HG02943 (cell line): ENCODE measurements around the gene FZD2.
"Not testable (repeated sequence)": the region's sequence is repeated elsewhere in the genome, so short reads cannot be mapped to it uniquely, and the experiment has no call there.

Source experiments
- ATAC-seq: cut with Tn5 transposase; IDR thresholded peaks from one replicate; pipeline ENCODE4 v1.9.1; 2021; ENCODE audit warnings: mild to moderate bottlenecking, low read depth, moderate library complexity; ENCODE audit not compliant: unreplicated experiment

FZD2 gene

GRCh38 chr17:44572801-44573200, 15.5 kb downstream of the FZD2 start:
- ATAC-seq = no peak

DNA sequence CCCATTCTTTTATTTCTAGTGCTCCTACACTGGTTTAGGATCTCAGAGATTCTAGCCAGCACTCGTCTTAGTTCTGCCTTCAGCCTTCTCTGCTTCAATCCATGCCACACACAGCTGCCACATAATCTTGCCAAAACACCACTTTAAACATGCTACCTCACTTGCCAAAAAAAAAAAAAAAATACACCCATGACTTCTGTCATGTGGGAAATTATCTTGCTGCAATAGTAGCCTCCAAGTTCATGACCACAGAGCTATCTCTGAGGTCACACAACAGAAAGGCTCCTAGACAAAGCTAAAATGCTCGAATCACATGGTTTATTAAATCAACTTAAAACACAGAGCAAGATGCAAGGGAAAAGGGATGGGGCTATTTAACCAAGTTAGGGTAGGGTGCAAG, 18.1 kb downstream of the FZD2 start:
- ATAC-seq = no peak

GRCh38 chr17:44578947-44579346, 21.7 kb downstream of the FZD2 start:
- no peak for ATAC-seq

DNA sequence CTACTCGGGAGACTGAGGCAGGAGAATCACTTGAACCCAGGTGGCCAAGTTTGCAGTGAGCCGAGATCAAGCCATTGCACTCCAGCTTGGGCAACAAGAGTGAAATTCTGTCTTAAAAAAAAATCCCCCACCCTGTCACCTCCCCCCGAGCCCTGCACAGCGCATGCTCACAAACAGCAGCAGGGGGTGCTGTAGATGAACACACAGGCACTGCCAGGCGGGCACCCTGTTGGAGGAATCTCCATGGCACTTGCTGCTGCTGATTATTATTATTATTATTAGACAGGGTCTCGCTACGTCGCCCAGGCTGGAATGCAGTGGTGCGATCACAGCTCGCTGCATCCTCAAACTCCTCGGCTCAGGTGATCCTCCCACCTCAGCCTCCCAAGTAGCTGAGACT, 24.6 kb downstream of the FZD2 start:
- ATAC-seq = no peak

- ATAC-seq = no peak
These were observed 27.2 kb downstream of the FZD2 start for GRCh38 chr17:44584443-44584842.

- no peak for ATAC-seq
These were observed 28.0 kb downstream of the FZD2 start for GRCh38 chr17:44585315-44585714.

- no peak for ATAC-seq
These were observed 30.1 kb downstream of the FZD2 start for GRCh38 chr17:44587339-44587738.

GRCh38 chr17:44589316-44590071, 32.2 kb downstream of the FZD2 start:
- ATAC-seq = no peak

- ATAC-seq = not testable (repeated sequence)
These were observed 32.8 kb downstream of the FZD2 start for GRCh38 chr17:44590072-44590462.

- ATAC-seq = not testable (repeated sequence)
These were observed 33.5 kb downstream of the FZD2 start for GRCh38 chr17:44590762-44591161.

DNA sequence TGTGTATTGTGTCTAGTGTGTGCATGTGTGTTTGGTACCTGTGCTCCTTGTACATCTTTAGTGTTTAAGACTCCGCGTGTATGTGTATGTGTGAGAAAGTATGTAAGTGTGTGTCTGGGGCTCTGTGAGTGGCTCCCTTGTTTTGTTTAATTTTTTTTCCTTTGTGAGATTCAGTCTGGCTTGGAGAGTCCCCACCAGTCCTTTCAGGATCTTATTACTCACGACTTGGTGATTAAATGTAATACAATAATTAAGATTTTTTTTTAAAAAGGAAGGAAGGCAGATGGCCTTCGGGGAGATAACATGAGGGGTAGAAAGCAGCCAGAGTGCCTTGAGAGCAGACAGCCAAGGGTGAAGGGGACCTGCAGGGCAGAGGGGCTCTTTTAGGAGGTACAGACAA, 33.9 kb downstream of the FZD2 start:
- no peak for ATAC-seq

DNA sequence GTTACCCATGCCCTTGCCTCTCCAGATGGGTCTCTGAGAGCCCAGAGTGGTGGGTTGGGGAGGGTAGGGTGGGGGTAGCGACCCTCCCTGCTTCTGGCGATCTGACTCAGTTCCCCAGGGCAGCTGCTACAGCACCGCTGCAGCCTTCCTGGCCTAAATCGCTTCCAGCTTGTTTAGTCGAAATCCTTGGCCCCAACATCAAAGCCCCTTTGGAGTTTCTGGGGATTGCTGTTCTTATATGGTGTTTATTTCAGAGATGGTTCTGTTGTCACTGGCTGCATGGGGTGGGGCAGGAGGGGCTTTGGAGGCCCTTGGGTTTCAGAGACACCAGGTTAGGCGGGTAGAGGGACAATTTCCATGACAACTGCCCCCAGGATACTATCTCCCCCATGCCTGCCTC, 35.9 kb downstream of the FZD2 start:
- ATAC-seq = no peak

DNA sequence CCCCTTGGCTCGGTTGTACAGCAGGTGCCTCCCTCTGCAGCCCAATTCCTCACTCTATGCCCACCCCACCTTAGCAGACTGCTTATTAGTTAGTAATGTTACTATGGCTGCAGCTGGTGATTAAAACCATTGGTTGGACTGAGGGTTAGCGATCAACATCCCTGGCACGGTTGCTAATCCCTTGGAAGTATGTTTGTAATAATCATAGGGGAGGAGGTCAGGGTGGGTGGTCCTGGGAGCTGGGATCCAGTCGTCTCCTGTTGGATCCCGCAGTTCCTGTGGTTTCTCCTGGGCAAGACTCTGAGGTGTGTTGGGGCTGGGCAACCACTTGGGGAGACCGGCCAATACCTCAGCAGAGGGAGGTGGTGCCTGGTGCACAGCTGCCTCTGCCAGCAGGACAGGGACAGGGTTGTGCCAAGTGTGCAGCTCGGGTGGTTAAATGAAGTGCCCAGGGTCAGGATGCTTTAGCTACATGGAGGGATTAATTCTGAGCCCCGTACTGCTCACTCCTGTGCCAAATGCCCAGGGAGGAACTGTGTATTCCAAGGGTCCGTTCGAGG, 38.0 kb downstream of the FZD2 start:
- no peak for ATAC-seq

DNA sequence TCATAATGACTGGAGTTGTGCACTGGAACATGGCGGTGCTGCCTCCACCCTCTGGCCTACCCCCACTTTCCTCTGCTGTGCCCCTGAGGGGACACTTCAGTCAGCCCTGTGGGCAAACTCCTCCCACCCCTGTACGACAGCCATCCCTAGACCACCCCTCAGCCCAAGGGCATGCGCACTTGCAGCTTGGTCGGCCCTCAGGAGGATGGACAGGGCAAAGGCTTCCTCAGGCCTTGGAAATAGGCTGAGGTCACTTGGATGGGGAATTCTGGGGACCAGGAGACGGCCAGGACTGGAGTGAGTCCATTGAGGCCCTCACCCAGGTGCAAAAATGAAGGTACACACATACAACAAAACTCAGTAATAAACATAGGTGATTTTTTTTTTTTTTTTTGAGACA, 41.0 kb downstream of the FZD2 start:
- ATAC-seq = no peak

GRCh38 chr17:44598932-44599297, 41.6 kb downstream of the FZD2 start:
- no peak for ATAC-seq

GRCh38 chr17:44599298-44600175, 42.3 kb downstream of the FZD2 start:
- ATAC-seq = no peak

- ATAC-seq = no peak
These were observed 44.3 kb downstream of the FZD2 start for GRCh38 chr17:44601539-44601938.

DNA sequence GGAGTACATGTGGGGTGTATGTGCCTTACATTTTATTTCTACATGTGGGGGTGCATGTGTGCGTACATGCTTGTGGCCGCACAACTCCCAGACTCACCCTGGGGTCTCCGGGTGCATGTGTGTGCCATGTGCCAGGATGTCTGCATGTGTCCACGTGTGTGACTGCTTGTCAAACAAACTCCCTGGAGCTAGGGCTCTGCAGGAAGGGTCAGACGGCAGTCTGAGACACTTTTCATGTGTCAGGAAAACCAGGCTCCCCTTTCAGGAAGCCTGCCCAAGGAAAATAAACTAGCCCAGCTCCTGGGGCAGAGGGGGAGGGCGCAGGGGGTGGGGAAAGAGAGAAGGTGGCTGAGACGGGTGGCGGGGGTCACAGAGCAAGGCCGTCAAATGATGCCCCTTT, 44.7 kb downstream of the FZD2 start:
- ATAC-seq = no peak

DNA sequence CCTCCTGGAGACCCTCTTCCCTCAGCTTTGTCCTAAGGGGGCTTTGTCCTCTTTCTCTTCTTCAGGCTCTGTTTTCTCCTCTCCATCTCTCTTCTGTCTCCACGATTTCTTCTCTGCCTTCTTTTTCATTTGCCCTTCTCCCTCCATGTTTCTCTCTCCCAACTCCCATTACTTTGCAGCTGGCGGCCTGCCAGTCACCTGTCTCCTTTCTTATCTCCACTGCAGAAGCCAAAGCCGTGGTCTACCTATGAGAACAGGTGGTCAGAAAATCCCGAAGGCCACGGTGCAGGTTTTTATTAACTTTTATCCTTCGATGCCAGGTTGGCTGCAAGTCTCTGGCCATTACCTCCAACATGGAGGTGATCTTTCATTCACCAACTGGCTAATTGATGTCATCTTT, 45.1 kb downstream of the FZD2 start:
- ATAC-seq = no peak

DNA sequence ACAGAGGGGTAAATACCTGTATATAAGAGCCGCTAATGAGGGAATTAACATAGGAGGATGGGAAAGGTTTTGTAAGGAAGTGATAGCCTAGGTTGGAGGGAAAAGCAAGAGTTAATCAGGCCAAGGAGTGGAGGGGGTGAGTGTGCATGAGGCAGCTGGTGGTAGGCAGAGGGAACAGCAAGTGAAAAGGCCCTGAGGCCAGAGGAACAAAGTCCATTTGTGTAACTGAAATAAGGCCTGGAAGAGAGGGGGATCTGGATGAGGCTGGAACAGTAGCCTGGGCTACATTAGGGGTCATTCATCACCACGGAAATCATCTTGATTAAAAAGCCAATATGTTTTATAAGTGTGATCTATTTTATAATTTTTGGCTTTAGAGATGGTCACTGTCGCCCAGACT, 45.7 kb downstream of the FZD2 start:
- no peak for ATAC-seq

- no peak for ATAC-seq
These were observed 47.0 kb downstream of the FZD2 start for GRCh38 chr17:44604116-44604761.
